Activated CD4-positive, CD25-positive, alpha-beta regulatory T cell treated with anti-CD3 and anti-CD28 coated beads, Interleukin-2, amount 50 U/mL, for 24 hours (primary cell): ENCODE measurements around the gene ESYT2.
A peak's percentile ranks its signal among the peaks of the same experiment; 100 is the strongest.

Experiments
- ATAC-seq, 2 donors: fragments of 150-1000 bp; cut with Tn5 transposase; one replicate each; pipeline ENCODE4 v1.10.0; 2021; ENCODE audit warnings: mild to moderate bottlenecking in 1 of 2, moderate library complexity in 1 of 2

The ESYT2 gene

GRCh38 chr7:158740657-158741293, 88.5 kb downstream of the ESYT2 start:
- ATAC-seq = peak in 1 of 2 donors; percentile 55

GRCh38 chr7:158740013-158740656, 89.2 kb downstream of the ESYT2 start:
- no peak for ATAC-seq

- no peak for ATAC-seq
These were observed 90.5 kb downstream of the ESYT2 start for GRCh38 chr7:158738841-158739240.

GRCh38 chr7:158737064-158737695, 92.1 kb downstream of the ESYT2 start:
- ATAC-seq = no peak

GRCh38 chr7:158735935-158736334, 93.4 kb downstream of the ESYT2 start:
- no peak for ATAC-seq

- no peak for ATAC-seq
These were observed 94.4 kb downstream of the ESYT2 start for GRCh38 chr7:158734861-158735260.

GRCh38 chr7:158733775-158734494, 95.4 kb downstream of the ESYT2 start:
- no peak for ATAC-seq

GRCh38 chr7:158733220-158733519, 96.1 kb downstream of the ESYT2 start:
- ATAC-seq = no peak

- no peak for ATAC-seq
These were observed 96.7 kb downstream of the ESYT2 start for GRCh38 chr7:158732494-158733219.

GRCh38 chr7:158731761-158732160, 97.5 kb downstream of the ESYT2 start:
- no peak for ATAC-seq

- no peak for ATAC-seq
These were observed 98.6 kb downstream of the ESYT2 start for GRCh38 chr7:158730383-158731346.

- no peak for ATAC-seq
These were observed 99.5 kb downstream of the ESYT2 start for GRCh38 chr7:158729646-158730382.

- ATAC-seq = no peak
These were observed 100.2 kb downstream of the ESYT2 start for GRCh38 chr7:158728911-158729645.

- ATAC-seq = no peak
These were observed 101.6 kb downstream of the ESYT2 start for GRCh38 chr7:158727690-158728089.

GRCh38 chr7:158726277-158726807, 103.0 kb downstream of the ESYT2 start:
- no peak for ATAC-seq

- ATAC-seq = no peak
These were observed 103.9 kb downstream of the ESYT2 start for GRCh38 chr7:158725506-158725800.

- ATAC-seq = no peak
These were observed 104.4 kb downstream of the ESYT2 start for GRCh38 chr7:158724658-158725505.

- no peak for ATAC-seq
These were observed 105.5 kb downstream of the ESYT2 start for GRCh38 chr7:158723714-158724385.

- no peak for ATAC-seq
These were observed 106.0 kb downstream of the ESYT2 start for GRCh38 chr7:158723266-158723665.
